Ascending aorta (tissue), 2 donors: ENCODE data around the gene FAM156A. TPM values are rescaled to one million over a fixed set of nuclear protein-coding genes. Genes with fewer than 3 reads are reported as not detected.
"Not testable (repeated sequence)": the region's sequence is repeated elsewhere in the genome, so short reads cannot be mapped to it uniquely, and the experiment has no call there.

Experiments used
- DNase-seq, 2 donors: peaks; one replicate each; pipeline ENCODE4 v3.0.0-alpha.2; 2019; ENCODE audit warnings: low spot score in 2 of 2
- H3K27ac ChIP-seq, 2 donors: fragments of 200-600 bp; sonication (generic); one replicate each; pipeline ENCODE4 v1.5.1; 2016 to 2017; ENCODE audit warnings: mild to moderate bottlenecking in 1 of 2
- H3K27me3 ChIP-seq: fragments of 200-600 bp; sonication (generic); one replicate; pipeline ENCODE4 v1.5.1; 2017
- H3K36me3 ChIP-seq, 2 donors: fragments of 200-600 bp; sonication (generic); one replicate each; pipeline ENCODE4 v1.5.1; 2016
- H3K4me1 ChIP-seq, 2 donors: fragments of 200-600 bp; sonication (generic); one replicate each; pipeline ENCODE4 v1.5.1; 2016 to 2017; ENCODE audit warnings: mild to moderate bottlenecking in 1 of 2
- H3K4me3 ChIP-seq, 2 donors: fragments of 200-600 bp; sonication (generic); one replicate each; pipeline ENCODE4 v1.5.1; 2016 to 2017; ENCODE audit warnings: mild to moderate bottlenecking in 1 of 2
- H3K9me3 ChIP-seq, 2 donors: fragments of 200-600 bp; sonication (generic); one replicate each; pipeline ENCODE4 v1.5.1; 2016
- intact Hi-C: fragments of 100-400 bp; cut with DNase I; formaldehyde crosslinking; loops from one replicate; pipeline ENCODE4 v1.15.1; 2023
- total RNA-seq: library from RNA; depleted of rRNA; stranded (reverse); fragments of >200 nt; gene quantifications from one replicate; pipeline ENCODE4 v1.1.0, GENCODE V29; 2016

The FAM156A gene
- total RNA-seq, 1 donor from 2014 or later = 50.9 TPM

DNA sequence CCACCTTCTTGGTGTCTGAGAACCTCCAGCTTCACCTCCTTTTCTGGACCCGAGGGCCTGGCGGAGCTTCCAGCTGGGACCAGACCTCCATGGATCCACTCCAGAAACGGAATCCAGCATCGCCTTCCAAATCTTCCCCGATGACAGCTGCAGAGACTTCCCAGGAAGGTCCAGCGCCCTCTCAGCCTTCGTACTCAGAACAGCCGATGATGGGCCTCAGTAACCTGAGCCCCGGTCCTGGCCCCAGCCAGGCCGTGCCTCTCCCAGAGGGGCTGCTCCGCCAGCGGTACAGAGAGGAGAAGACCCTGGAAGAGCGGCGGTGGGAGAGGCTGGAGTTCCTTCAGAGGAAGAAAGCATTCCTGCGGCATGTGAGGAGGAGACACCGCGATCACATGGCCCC lies 51.2 kb downstream of the FAM156A start:
- DNase-seq, H3K4me3 ChIP-seq, H3K27ac ChIP-seq, H3K36me3 ChIP-seq, intact Hi-C loops, H3K9me3 ChIP-seq, H3K27me3 ChIP-seq, H3K4me1 ChIP-seq: not testable (repeated sequence)

DNA sequence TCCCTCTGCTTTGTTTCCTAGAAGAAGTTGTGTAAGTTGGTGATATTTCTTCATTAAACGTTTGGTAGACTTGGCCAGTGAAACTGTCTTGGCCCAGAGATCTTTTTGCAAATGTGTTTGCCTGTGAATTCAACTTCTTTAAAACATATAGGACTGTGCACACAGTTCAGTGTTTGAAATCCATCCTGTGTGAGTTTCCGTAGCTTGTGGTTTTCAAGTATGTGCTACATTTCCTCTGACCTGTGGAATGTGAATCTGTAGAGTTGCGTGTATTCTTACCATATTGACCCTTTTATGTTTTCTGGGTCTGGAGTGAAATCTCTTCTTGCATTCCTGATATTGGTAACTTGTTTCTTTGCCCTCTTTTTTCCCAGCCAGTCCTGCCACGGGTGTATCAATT lies 52.2 kb downstream of the FAM156A start:
- H3K4me1 ChIP-seq, H3K27ac ChIP-seq, intact Hi-C loops, H3K9me3 ChIP-seq, H3K4me3 ChIP-seq, H3K36me3 ChIP-seq, DNase-seq, H3K27me3 ChIP-seq: not testable (repeated sequence)

DNA sequence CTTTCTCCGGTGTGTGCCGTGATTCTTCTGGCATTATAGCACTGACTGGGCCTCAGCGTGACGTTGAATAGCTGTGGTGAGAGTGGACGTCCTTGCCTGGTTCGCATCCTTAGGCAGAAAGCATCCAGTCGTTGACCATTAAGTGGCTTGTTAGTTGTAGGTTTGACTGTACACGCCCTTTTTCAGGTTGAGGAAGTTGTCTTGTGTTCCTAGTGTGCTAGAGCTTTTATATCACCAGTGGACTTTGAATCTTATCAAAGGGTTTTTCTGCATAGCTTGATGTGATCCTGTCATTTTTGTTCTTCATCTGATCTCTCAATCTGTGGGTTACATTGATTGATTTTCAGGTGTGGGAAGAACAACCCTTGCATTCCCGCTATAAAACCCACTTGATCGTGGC lies 52.8 kb downstream of the FAM156A start:
- H3K27me3 ChIP-seq, H3K4me1 ChIP-seq, H3K36me3 ChIP-seq, DNase-seq, H3K4me3 ChIP-seq, intact Hi-C loops, H3K9me3 ChIP-seq, H3K27ac ChIP-seq: not testable (repeated sequence)

Other genes starting within 250 kb of the FAM156A start
- not detected for gene SSX2B, start 207.3 kb downstream of the FAM156A start, total RNA-seq
- gene SPANXN5, start 161.1 kb downstream of the FAM156A start, total RNA-seq = not detected
- gene XAGE5, start 147.2 kb downstream of the FAM156A start, total RNA-seq = not detected
- not detected for gene XAGE3, start 90.4 kb downstream of the FAM156A start, total RNA-seq
- gene FAM156B, start 61.2 kb downstream of the FAM156A start, total RNA-seq = 5.0 TPM
- gene GPR173, start 90.3 kb upstream of the FAM156A start, total RNA-seq = 2.1 TPM
- gene TSPYL2, start 123.8 kb upstream of the FAM156A start, total RNA-seq = 42.3 TPM
- 5.0 TPM for gene KANTR, start 135.6 kb upstream of the FAM156A start, total RNA-seq